IMR-90 (cell line): ENCODE data around the gene NDUFAF8. TPM values are rescaled to one million over a fixed set of nuclear protein-coding genes. Genes with fewer than 3 reads are reported as not detected.

ENCODE experiments used
- ATAC-seq: fragments of 200-7000 bp; cut with Tn5 transposase; 2 replicates; pipeline ENCODE4 v1.9.1; 2020; ENCODE audit warnings: low read depth, mild to moderate bottlenecking, moderate library complexity
- BruUV-seq: library from RNA; stranded (reverse); fragments of 400-500 nt; replicated peaks from 2 replicates; lab custom pipeline; 2021; lab: Mats Ljungman, UMichigan
- CTCF ChIA-PET: fragments of 300-600 bp; formaldehyde crosslinking; extraction: SDS; loops from one replicate; lab custom pipeline; 2021; ENCODE audit warnings: antibody characterized with exemption; lab: Yijun Ruan, JAX
- POLR2A ChIA-PET: fragments of 300-600 bp; sonication (Branson Sonifier 250); formaldehyde crosslinking; loops from one replicate; lab custom pipeline; 2022; ENCODE audit warnings: antibody characterized with exemption; ENCODE audit not compliant: unreplicated experiment; lab: Charles Lee
- DNase-seq: peaks from one replicate; pipeline ENCODE4 v3.0.0; 2013
- H2AFZ ChIP-seq: replicated peaks from 2 replicates; pipeline ENCODE3; 2013; ENCODE audit warnings: low read length, mild to moderate bottlenecking; ENCODE audit not compliant: poor library complexity
- H2AK5ac ChIP-seq: 2 replicates; pipeline ENCODE4 v1.6.1; 2013; ENCODE audit warnings: low read depth, low read length, inconsistent platforms
- H2AK9ac ChIP-seq: replicated peaks from 2 replicates; pipeline ENCODE3; 2013; ENCODE audit warnings: mild to moderate bottlenecking, low read depth, low read length, moderate library complexity; ENCODE audit not compliant: poor library complexity
- H2BK120ac ChIP-seq: 2 replicates; pipeline ENCODE4 v1.6.1; 2013; ENCODE audit warnings: low read depth, low read length, inconsistent platforms
- H2BK15ac ChIP-seq: 3 replicates; pipeline ENCODE4 v1.6.1; 2013; ENCODE audit warnings: low read depth, low read length, inconsistent platforms
- H2BK20ac ChIP-seq: 2 replicates; pipeline ENCODE4 v1.6.1; 2013; ENCODE audit warnings: low read depth, mild to moderate bottlenecking, inconsistent platforms, low read length, moderate library complexity
- H2BK5ac ChIP-seq: 2 replicates; pipeline ENCODE4 v1.6.1; 2013; ENCODE audit warnings: mild to moderate bottlenecking, low read depth, low read length, inconsistent platforms; ENCODE audit not compliant: poor library complexity, severe bottlenecking
- H3K14ac ChIP-seq: replicated peaks from 2 replicates; pipeline ENCODE4 v1.6.1; 2013; ENCODE audit warnings: low read depth, low read length, inconsistent platforms
- H3K18ac ChIP-seq: 2 replicates; pipeline ENCODE4 v1.6.1; 2013; ENCODE audit warnings: low read depth, low read length, control low read depth
- H3K23ac ChIP-seq: 2 replicates; pipeline ENCODE4 v1.6.1; 2013; ENCODE audit warnings: low read depth, low read length, inconsistent platforms
- H3K27ac ChIP-seq: 2 replicates; pipeline ENCODE4 v1.5.1; 2013; ENCODE audit warnings: mild to moderate bottlenecking, control low read depth, low read length; ENCODE audit not compliant: insufficient read depth
- H3K27me3 ChIP-seq: 2 replicates; pipeline ENCODE4 v1.6.1; 2013; ENCODE audit warnings: low read length; ENCODE audit not compliant: control insufficient read depth, insufficient read depth
- H3K36me3 ChIP-seq: 2 replicates; pipeline ENCODE4 v1.6.1; 2013; ENCODE audit warnings: low read length, mixed read lengths; ENCODE audit not compliant: control insufficient read depth, insufficient read depth
- H3K4ac ChIP-seq: 2 replicates; pipeline ENCODE4 v1.6.1; 2013; ENCODE audit warnings: low read depth, low read length, inconsistent platforms
- H3K4me1 ChIP-seq: 2 replicates; pipeline ENCODE4 v1.6.1; 2013; ENCODE audit warnings: low read length, mixed read lengths; ENCODE audit not compliant: control insufficient read depth, insufficient read depth
- H3K4me2 ChIP-seq: 2 replicates; pipeline ENCODE4 v1.6.1; 2013; ENCODE audit warnings: low read depth, mild to moderate bottlenecking, control low read depth, low read length, moderate library complexity
- H3K4me3 ChIP-seq: 2 replicates; pipeline ENCODE4 v1.5.1; 2013; ENCODE audit warnings: low read depth, mild to moderate bottlenecking, control low read depth, low read length, moderate library complexity; ENCODE audit not compliant: insufficient read depth
- H3K56ac ChIP-seq: 2 replicates; pipeline ENCODE4 v1.6.1; 2013; ENCODE audit warnings: low read length, inconsistent platforms; ENCODE audit not compliant: insufficient read depth; ENCODE audit errors: extremely low read depth
- H3K79me1 ChIP-seq, 2 experiments: 2 replicates each; pipeline ENCODE4 v1.6.1; 2013; ENCODE audit warnings: low read length in 2 of 2, inconsistent platforms in 1 of 2, low read depth in 1 of 2
- H3K9ac ChIP-seq: 2 replicates; pipeline ENCODE4 v1.6.1; 2013; ENCODE audit warnings: low read depth, low read length, control low read depth
- H3K9me1 ChIP-seq: 2 replicates; pipeline ENCODE4 v1.6.1; 2013; ENCODE audit warnings: low read length, inconsistent platforms; ENCODE audit not compliant: insufficient read depth
- H3K9me3 ChIP-seq: 2 replicates; pipeline ENCODE4 v1.6.1; 2013; ENCODE audit warnings: low read length; ENCODE audit not compliant: control insufficient read depth, insufficient read depth
- H4K20me1 ChIP-seq: 2 replicates; pipeline ENCODE4 v1.6.1; 2013; ENCODE audit warnings: low read length, inconsistent platforms; ENCODE audit not compliant: insufficient read depth
- H4K5ac ChIP-seq: 2 replicates; pipeline ENCODE4 v1.6.1; 2013; ENCODE audit warnings: mild to moderate bottlenecking, low read depth, low read length, control low read depth
- H4K8ac ChIP-seq, 2 experiments: 2 replicates each; pipeline ENCODE4 v1.6.1; 2013; ENCODE audit warnings: low read depth in 2 of 2, low read length in 2 of 2, control low read depth in 1 of 2, inconsistent platforms in 1 of 2
- H4K91ac ChIP-seq: 2 replicates; pipeline ENCODE4 v1.6.1; 2013; ENCODE audit warnings: low read depth, low read length, inconsistent platforms; ENCODE audit not compliant: insufficient read depth
- FOS ChIP-seq: fragments of 150-350 bp; IDR thresholded peaks from 2 replicates; pipeline ENCODE4 v1.6.1; 2016; ENCODE audit warnings: low read depth, low read length
- MAFK ChIP-seq: IDR thresholded peaks from 2 replicates; pipeline ENCODE4 v1.6.1; 2012; ENCODE audit warnings: low read depth, low read length, improper control_type of control experiment
- MXI1 ChIP-seq: IDR thresholded peaks from 2 replicates; pipeline ENCODE4 v1.6.1; 2012; ENCODE audit warnings: low read depth, mild to moderate bottlenecking, low read length, moderate library complexity, borderline replicate concordance
- POLR2A ChIP-seq: IDR thresholded peaks from 2 replicates; pipeline ENCODE4 v1.6.1; 2012; ENCODE audit warnings: mild to moderate bottlenecking, low read depth, low read length
- SMC3 ChIP-seq: fragments of 150-350 bp; IDR thresholded peaks from 2 replicates; pipeline ENCODE4 v1.6.1; 2016; ENCODE audit warnings: low read depth, mild to moderate bottlenecking, antibody characterized with exemption, low read length, moderate library complexity
- WGBS, 2 experiments: methylation state at CpG; one replicate each; pipeline versions ENCODE4 v1.1.5 to v1.1.7; 2013; ENCODE audit warnings: missing lambda C conversion rate in 2 of 2; ENCODE audit not compliant: insufficient read length in 1 of 2; ENCODE audit errors: extremely low coverage in 2 of 2; 5-methylcytosine and 5-hydroxymethylcytosine counted together
- dilution Hi-C: fragments of 300-500 bp; cut with HindIII; formaldehyde crosslinking; loops from one replicate; pipeline ENCODE4 v1.14.3; 2018; ENCODE audit warnings: low sequenced_read_pairs; ENCODE audit not compliant: unreplicated experiment
- in situ Hi-C: fragments of 300-500 bp; cut with MboI; formaldehyde crosslinking; loops from 3 replicates; pipeline ENCODE4 v1.14.3; 2019; ENCODE audit warnings: low sequenced_read_pairs, inconsistent platforms, mixed read lengths
- intact Hi-C: fragments of 100-400 bp; cut with micrococcal nuclease; formaldehyde crosslinking; loops from 2 replicates; pipeline ENCODE4 v1.10.0; 2022
- polyA plus RNA-seq, 3 experiments: library from polyadenylated mRNA; depleted of rRNA; stranded (reverse); fragments of >200 nt; gene quantifications; 2 replicates each; pipeline ENCODE4 v1.2.3, GENCODE V29; 2012; ENCODE audit warnings: low replicate concordance in 1 of 3
- total RNA-seq: library from RNA; depleted of rRNA; stranded (reverse); fragments of >200 nt; gene quantifications from 2 replicates; pipeline ENCODE4 v1.2.3, GENCODE V29; 2012

Gene NDUFAF8
- total and polyA plus RNA-seq, 2 of the 4 experiments (the other 2 are of a cell fraction) = 11.1 to 65.0 TPM

GRCh38 chr17:81282141-81282540 lies 43.0 kb downstream of the NDUFAF8 start:
- in situ Hi-C loops = no loop called here
- Histone ChIP-seq H3K4ac (no peak overlapping the region), H2BK15ac (no peak overlapping the region), H3K36me3 (peaks cover 41% of the 10 kb centered on the region), H3K9me3 (no peaks in the 10 kb centered on the region), H2BK20ac (no peak overlapping the region), H2AFZ (no peak overlapping the region), H2BK5ac (no peak overlapping the region), H3K23ac (no peak overlapping the region), H2AK9ac (peak overlapping the region; percentile 28), H4K20me1 (peaks cover 27% of the 10 kb centered on the region), H3K4me2 (no peak overlapping the region), H4K8ac (no peak overlapping the region), H3K18ac (no peak overlapping the region), H3K79me1 (peaks cover 9 to 62% of the 10 kb centered on the region in 2 experiments), H4K91ac (no peak overlapping the region), H3K4me1 (peaks cover 8% of the 10 kb centered on the region), H3K9ac (no peak overlapping the region), H3K4me3 (no peak overlapping the region), H2BK120ac (no peak overlapping the region), H3K27me3 (no peaks in the 10 kb centered on the region), H3K27ac (no peak overlapping the region), H3K56ac (no peak overlapping the region), H4K5ac (no peak overlapping the region), H3K14ac (no peak overlapping the region), H3K9me1 (no peaks in the 10 kb centered on the region), H2AK5ac (no peak overlapping the region)
- ATAC-seq = no peak
- BruUV-seq = no TSS peak
- TF ChIP-seq FOS (no peak), MXI1 (no peak), MAFK (no peak), SMC3 (no peak), POLR2A (no peak)
- intact Hi-C loops = no loop called here
- dilution Hi-C loops = no loop called here
- ChIA-PET POLR2A (no interaction called here), CTCF (no interaction called here)
- WGBS, 2 experiments = 94% methylated on average over 22 of the region's 33 CpGs; no CpG with 5 or more reads in 1 of the 2 experiments
- DNase-seq = no peak
